ENCODE data around the gene AP1M1.

AP1M1 gene

GRCh38 chr19:16185768-16186123 lies 12.0 kb upstream of the AP1M1 start:
- no peak for DNase-seq

- no peak for DNase-seq
Measured at GRCh38 chr19:16188521-16188920, 9.2 kb upstream of the AP1M1 start.

DNA sequence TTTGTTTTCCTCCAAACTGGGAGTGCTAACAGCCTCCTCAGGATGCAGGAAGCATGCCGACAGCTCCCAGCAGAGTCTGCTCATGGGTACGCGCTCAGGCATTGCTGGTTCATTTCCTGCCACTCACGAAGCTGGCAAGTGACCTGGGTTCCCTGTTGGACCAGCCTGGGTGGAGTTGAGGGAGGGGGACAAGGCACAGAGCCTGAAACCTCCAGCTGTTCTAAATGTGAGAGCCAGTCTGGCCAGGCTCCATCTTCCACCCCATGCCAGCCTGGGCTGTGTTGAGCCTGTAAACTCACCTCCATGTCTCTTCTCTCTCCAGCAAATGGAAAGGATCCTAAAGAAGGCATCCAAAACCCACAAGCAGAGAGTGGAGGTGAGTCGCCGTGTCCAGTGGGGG lies 7.5 kb upstream of the AP1M1 start:
- no peak for DNase-seq

GRCh38 chr19:16190736-16191135 lies 7.0 kb upstream of the AP1M1 start:
- no peak for DNase-seq

GRCh38 chr19:16191216-16191908 lies 6.3 kb upstream of the AP1M1 start:
- no peak for DNase-seq

GRCh38 chr19:16193466-16193865 lies 4.2 kb upstream of the AP1M1 start:
- no peak for DNase-seq

GRCh38 chr19:16197188-16197621 lies 506 bp upstream of the AP1M1 start:
- no peak for DNase-seq

DNA sequence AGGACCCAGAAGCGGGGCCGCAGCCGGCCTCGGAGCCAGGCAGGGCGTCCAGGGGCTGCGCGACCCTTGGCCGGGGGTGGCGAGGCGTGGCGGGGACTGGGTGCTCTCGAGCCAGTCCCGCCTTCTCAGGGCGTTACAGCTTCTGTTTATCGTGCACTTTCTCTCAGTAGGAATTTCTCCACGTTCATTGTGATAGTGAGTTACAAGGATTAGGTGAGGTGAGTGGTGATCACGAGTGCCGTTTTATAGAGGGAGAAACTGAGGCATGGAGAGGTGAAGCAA lies 600 bp downstream of the AP1M1 start:
- DNase-seq = no peak

DNA sequence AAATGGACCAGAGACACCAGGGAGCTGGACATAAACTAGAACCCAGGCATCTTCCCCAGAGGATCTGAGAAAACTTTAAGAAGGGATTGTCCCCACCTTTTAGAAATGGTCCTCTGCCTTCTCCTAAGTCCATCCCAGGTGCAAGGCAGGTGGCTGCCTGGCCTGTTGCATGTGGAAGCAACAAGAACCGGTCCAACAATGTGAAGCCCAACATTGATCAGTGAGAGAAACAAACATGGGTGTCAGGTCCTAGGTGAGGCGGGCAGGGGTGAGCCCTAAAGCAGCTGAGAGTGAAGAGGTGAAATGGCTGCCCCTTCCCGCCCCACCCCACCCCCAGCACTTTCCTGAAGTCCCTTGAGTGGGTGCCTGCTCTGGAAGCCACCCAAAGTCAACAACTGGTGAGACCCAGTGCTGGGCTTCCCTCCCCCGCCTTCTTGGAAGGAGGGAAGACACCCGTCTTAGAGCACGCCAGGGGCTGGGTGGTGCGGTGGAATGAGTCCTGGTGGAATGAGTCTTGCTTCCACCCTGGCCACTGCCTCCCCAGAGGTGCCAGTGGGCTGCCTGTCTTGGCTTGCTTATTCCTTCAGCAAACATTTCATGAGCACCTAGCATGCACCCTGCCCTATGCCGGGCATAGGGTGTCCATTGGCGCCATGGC lies 1.7 kb downstream of the AP1M1 start:
- DNase-seq = no peak

DNA sequence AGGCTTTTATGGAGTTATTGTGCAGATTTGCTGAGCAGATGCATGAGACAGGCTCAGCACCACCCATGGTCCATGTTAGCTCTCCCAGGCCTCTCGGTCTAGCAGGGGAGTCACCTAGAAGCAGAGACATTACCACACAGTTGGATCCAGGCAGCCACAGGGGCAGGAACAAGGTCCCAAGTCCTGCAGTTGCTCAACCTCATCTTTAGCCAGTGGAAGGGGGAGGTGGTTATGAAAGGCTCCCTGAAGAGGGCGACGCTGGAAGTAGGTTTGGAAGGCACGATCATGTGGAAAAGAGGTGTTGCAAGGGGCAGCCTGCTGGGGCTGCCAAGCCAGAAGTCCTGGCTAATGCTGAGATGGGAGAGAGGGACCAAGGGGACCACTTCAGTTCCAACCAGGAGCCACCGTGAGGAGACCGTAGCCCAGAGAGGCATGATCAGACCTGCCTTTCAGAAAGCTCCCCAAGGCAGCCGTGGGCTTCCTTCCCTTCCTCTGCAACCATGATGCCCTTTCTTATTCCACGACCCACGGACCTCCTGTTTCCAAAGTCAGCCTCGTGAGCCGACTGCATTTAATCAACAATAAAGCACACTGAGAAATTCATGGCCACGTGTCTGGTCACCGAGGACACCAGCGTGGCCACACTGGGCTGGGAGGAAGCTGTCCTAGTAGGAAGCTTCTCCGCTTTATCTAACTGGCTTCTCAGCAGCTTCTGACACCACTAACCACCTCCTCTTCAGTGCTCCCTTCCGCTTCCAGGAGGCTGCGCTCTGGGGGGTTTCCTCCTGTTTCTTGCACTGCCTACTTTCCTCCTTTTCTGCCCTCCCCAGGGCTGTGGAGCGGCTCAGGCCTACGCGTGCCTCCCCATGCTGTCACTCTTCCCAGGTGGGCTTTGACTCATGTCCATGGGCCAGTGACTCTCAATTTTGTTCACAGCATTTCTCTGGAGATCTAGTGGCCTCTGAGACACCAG lies 2.6 kb downstream of the AP1M1 start:
- DNase-seq = no peak

- DNase-seq = no peak
Measured at GRCh38 chr19:16201011-16201391, 3.3 kb downstream of the AP1M1 start.

DNA sequence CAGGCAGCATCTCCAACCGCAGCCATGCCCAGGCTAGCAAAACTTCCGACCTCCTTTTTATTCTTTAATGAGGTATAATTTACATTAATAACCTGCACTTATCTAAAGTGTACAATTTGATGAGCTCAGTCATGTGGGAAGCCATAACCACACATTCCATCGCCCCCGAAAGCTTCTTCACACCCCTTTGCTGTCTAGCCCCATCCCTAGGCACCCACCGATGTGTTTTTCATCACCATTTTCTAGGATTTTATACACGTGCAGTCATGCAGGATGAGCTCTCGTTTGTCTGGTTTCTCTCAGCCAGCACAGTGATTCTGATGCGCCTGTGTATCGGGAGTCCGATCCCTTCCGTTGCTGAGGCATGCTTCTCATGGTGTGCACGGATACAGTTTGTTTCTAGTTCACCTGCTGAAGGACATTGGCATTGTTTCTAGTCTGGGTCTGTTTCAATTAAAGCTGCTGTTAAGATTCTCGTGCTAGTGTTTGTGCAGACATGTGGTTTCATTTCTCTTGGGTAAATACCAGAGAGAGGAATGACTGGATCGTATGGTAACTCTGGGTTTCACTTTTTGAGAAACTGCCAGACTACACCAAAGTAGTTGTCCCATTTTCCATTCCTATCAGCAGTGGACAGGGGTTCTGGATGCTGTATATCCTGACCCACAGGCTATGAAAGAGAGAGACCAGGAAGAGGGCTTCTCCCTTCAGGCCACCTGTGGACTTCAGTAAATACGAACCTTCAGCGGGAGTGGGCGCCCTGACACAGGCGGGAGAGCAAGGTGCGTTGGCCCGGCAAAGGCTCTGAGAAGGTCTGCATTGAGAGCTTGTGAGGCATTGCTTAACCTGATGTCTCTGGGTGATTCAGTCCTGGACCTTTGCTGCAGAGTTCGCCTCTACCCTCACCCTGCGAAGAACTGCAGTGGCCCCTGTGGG lies 4.9 kb downstream of the AP1M1 start:
- DNase-seq = no peak

DNA sequence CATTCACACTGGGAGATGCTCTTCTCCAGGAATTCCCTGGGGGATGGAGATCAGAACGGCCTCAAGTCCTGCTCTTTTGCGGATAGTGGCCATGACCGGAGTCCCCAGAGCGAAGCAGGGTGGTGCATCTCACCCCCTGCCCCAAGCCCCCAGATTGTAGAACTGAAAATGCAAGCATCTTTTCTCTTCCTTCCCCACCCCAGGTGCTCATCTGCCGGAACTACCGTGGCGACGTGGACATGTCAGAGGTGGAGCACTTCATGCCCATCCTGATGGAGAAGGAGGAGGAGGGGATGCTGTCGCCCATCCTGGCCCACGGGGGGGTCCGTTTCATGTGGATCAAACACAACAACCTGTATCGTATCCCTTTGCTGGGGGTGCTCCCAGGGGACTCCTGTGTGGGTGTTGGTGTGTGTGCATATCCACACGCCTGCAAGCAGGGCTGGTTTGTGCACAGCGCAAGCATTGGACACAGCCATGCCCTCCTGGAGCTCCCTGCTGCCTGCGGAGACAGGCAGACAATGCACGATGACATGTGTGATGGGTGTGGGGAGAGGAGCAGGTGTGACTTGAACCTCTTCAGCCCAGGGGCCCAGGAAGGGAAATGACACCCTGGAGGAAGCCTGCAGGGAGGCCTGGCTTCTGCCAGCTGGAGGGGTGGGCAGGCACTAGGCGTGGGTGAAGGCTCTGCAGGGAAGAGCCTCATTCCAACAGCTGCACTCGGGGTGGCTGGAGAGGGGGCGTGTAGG lies 5.7 kb downstream of the AP1M1 start:
- DNase-seq = no peak

DNA sequence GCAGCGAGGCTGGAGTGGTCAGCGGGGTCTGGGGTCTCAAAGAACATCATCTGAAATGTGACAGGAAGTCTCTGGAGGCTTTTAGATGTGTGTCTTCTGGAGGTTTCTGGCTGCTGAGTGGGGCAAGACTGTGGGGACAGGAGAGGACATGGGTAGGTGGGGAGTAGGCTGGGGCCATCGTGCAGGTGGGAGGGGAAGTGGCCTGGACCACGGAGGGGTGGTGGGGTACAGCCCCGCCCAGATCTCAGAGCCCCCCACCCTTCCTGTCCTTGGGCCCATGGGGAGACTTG lies 6.2 kb downstream of the AP1M1 start:
- DNase-seq = no peak

DNA sequence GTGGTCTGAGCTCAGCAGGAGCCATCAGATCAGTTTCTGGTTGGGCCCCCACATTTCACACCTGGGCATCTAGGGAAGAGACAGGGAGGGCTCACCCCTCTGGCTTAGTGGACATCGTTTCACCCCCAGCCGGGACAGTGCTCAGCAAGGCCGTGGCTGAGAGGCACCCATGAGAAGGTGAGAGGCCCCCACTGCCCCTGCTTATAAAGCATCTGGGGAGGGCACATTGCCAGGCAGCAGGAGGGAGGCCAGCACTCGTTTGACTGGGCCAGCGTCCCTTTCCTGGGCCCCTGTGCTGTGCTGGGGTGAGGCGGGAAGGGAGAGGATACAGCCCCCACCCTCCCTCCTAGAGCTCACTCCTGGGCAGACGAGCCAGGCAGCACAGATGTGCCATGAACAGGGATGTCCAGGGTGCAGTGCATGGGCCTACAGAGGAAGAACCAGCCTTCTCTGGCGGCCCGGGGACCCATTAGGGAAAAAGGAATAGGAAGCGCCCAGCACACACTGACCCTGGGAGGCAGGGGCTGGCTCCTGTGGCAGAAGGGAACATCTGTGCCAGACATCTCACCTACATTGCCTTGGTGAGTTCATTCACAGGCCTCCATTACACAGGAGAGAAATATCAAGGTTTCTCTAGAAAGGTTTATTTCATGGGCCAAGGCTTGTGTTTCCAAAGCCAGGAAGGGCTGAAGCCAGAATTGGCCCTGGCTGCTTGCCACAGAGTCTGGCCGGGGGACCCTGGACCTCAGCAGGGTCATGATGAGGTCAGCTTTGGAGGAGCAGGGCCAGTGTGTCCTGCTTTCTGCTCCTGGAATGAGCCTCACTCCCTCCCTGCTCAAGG lies 7.7 kb downstream of the AP1M1 start:
- DNase-seq = no peak

GRCh38 chr19:16206046-16206605 lies 8.4 kb downstream of the AP1M1 start:
- no peak for DNase-seq

- DNase-seq = no peak
Measured at GRCh38 chr19:16206637-16207036, 8.9 kb downstream of the AP1M1 start.

- DNase-seq = no peak
Measured at GRCh38 chr19:16207063-16207462, 9.4 kb downstream of the AP1M1 start.

GRCh38 chr19:16207490-16208025 lies 9.8 kb downstream of the AP1M1 start:
- DNase-seq = no peak

DNA sequence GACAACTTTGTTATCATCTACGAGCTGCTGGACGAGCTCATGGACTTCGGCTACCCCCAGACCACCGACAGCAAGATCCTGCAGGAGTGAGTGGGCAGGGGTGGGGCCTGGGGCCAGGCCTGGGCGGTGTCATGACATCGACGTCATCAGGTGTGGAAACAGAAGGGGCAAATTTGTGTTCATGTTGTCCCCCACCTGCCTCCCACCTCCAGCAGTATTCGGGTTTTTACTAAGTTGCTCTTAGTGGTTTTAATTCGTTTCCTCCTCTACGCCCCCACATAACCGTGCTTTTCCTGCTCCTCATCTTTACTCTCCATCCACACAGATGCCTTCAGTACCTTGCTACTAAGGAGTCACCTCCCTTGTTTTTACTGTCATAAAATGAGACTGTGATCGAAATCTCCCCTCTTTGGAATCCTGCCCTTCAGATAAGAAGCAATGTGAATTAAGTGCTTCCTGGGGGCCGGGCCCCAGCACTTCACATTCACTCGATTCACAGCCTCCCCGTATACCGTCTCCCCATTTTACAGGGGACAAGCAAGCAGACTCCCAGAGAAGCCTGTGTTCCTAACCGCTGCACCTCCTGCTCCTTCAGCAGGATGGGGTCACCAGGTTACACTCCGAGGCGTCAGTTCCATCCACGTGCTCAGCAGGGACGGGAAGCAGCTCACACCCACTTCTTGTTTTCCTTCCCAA lies 10.5 kb downstream of the AP1M1 start:
- DNase-seq = no peak
